Body of pancreas (tissue), 4 donors: ENCODE data around the gene ARAP2. TPM values are rescaled to one million over a fixed set of nuclear protein-coding genes. Genes with fewer than 3 reads are reported as not detected.

Source experiments
- ATAC-seq: fragments of 150-250 bp; one replicate; pipeline ENCODE4 v1.9.1; 2016
- DNase-seq, 4 donors: peaks; one replicate each; pipeline ENCODE4 v3.0.0-alpha.2; 2019
- H3K27ac ChIP-seq, 4 donors: fragments of 200-600 bp; sonication (generic); 1 replicate in 3 of 4; 2 replicates in 1 of 4; pipeline versions ENCODE4 v1.5.1 to v1.6.1; 2016 to 2019; ENCODE audit warnings: mild to moderate bottlenecking in 1 of 4, mixed read lengths in 1 of 4, moderate library complexity in 1 of 4
- H3K27me3 ChIP-seq, 2 donors: fragments of 200-600 bp; sonication (generic); one replicate each; pipeline ENCODE4 v1.6.0; 2016; ENCODE audit warnings: mild to moderate bottlenecking in 1 of 2
- H3K36me3 ChIP-seq, 2 donors: fragments of 200-600 bp; sonication (generic); replicated peaks in 1 of 2; 2 replicates each; pipeline ENCODE4 v1.5.1; 2016; ENCODE audit warnings: low read depth in 2 of 2; ENCODE audit not compliant: insufficient read depth in 1 of 2
- H3K4me1 ChIP-seq: fragments of 200-600 bp; sonication (generic); one replicate; pipeline ENCODE4 v1.6.0; 2016
- H3K4me3 ChIP-seq, 2 donors: fragments of 200-600 bp; sonication (generic); 1 replicate in 1 of 2; 2 replicates in 1 of 2; pipeline ENCODE4 v1.5.1; 2016 to 2019
- H3K9me3 ChIP-seq, 3 donors: fragments of 200-600 bp; sonication (generic); 1 replicate in 2 of 3; 2 replicates in 1 of 3; pipeline ENCODE4 v1.5.1; 2016
- CTCF ChIP-seq, 7 experiments: fragments of 450-650 bp in 4 of 7; fragments of 200-600 bp in 3 of 7; sonication (generic) in 3 of 7; IDR thresholded peaks; one replicate each; pipeline ENCODE4 v1.5.1; 2016 to 2019; ENCODE audit warnings: antibody characterized with exemption in 7 of 7
- POLR2A ChIP-seq, 3 donors: fragments of 450-650 bp; IDR thresholded peaks; one replicate each; pipeline ENCODE4 v1.6.1; 2016; ENCODE audit warnings: antibody characterized with exemption in 3 of 3, mild to moderate bottlenecking in 2 of 3
- WGBS, 2 donors: methylation state at CpG; one replicate each; pipeline ENCODE4 v1.1.5; 2017; 5-methylcytosine and 5-hydroxymethylcytosine counted together
- intact Hi-C: fragments of 100-400 bp; cut with DNase I; formaldehyde crosslinking; loops from one replicate; pipeline ENCODE4 v1.15.1; 2023
- total RNA-seq, 2 donors: library from RNA; depleted of rRNA; stranded (reverse); fragments of >200 nt; gene quantifications; one replicate each; pipeline ENCODE4 v1.1.0, GENCODE V29; 2016

ARAP2 gene
- total RNA-seq, 2 donors from 2014 or later: 12.5 to 14.3 TPM

- WGBS, 2 donors: 69 to 74% methylated on average over 2 of the region's 2 CpGs
- no peak for TF ChIP-seq POLR2A (IDR thresholded peaks at IDR 0.05)
- TF ChIP-seq CTCF (IDR thresholded peaks at IDR 0.05): no peak
- Histone ChIP-seq H3K36me3 (peaks cover 0 to 9% of the 10 kb centered on the region in 2 donors), H3K27ac (no peak overlapping the region), H3K4me3 (no peak overlapping the region), H3K27me3 (no peaks in the 10 kb centered on the region), H3K9me3 (no peaks in the 10 kb centered on the region), H3K4me1 (no peaks in the 10 kb centered on the region)
- no peak for DNase-seq
- no peak for ATAC-seq
- intact Hi-C loops: no loop called here
Observed at GRCh38 chr4:36165631-36166005, 78.7 kb downstream of the ARAP2 start.

GRCh38 chr4:36164900-36165630, 79.2 kb downstream of the ARAP2 start:
- peak in 3 of 4 donors; percentile 13 to 28 (median 28) for DNase-seq
- H3K4me1 ChIP-seq: no peaks in the 10 kb centered on the region
- no peaks in the 10 kb centered on the region for H3K27me3 ChIP-seq
- no peak overlapping the region for H3K4me3 ChIP-seq
- ATAC-seq: peak; percentile 60
- TF ChIP-seq CTCF (IDR thresholded peaks at IDR 0.05) (no peak), POLR2A (IDR thresholded peaks at IDR 0.05) (no peak)
- H3K36me3 ChIP-seq: peaks cover 0 to 9% of the 10 kb centered on the region in 2 donors
- no peaks in the 10 kb centered on the region for H3K9me3 ChIP-seq
- no peak overlapping the region for H3K27ac ChIP-seq
- intact Hi-C loops: no loop called here
- 84 to 86% methylated on average over 4 of the region's 4 CpGs for WGBS, 2 donors

GRCh38 chr4:36163198-36163597, 81.1 kb downstream of the ARAP2 start:
- H3K27me3 ChIP-seq: no peaks in the 10 kb centered on the region
- WGBS, 2 donors: 92 to 97% methylated on average over 3 of the region's 3 CpGs
- no peak overlapping the region for H3K4me3 ChIP-seq
- H3K4me1 ChIP-seq: no peaks in the 10 kb centered on the region
- intact Hi-C loops: no loop called here
- no peak overlapping the region for H3K27ac ChIP-seq
- H3K9me3 ChIP-seq: no peaks in the 10 kb centered on the region
- DNase-seq (no peak), ATAC-seq (no peak)
- H3K36me3 ChIP-seq: peaks cover 0 to 9% of the 10 kb centered on the region in 2 donors
- TF ChIP-seq CTCF (IDR thresholded peaks at IDR 0.05) (no peak), POLR2A (IDR thresholded peaks at IDR 0.05) (no peak)

GRCh38 chr4:36159208-36159607, 85.1 kb downstream of the ARAP2 start:
- H3K9me3 ChIP-seq: no peaks in the 10 kb centered on the region
- H3K27ac ChIP-seq: no peak overlapping the region
- no peaks in the 10 kb centered on the region for H3K4me1 ChIP-seq
- no peak for ATAC-seq
- no peak overlapping the region for H3K4me3 ChIP-seq
- intact Hi-C loops: no loop called here
- DNase-seq: no peak
- H3K27me3 ChIP-seq: no peaks in the 10 kb centered on the region
- WGBS, 2 donors: 82 to 87% methylated on average over 5 of the region's 5 CpGs
- peaks cover 0 to 11% of the 10 kb centered on the region in 2 donors for H3K36me3 ChIP-seq
- peak in 1 of 7 experiments; percentile 15 for TF ChIP-seq CTCF (IDR thresholded peaks at IDR 0.05)
- no peak for TF ChIP-seq POLR2A (IDR thresholded peaks at IDR 0.05)

GRCh38 chr4:36152735-36153134, 91.6 kb downstream of the ARAP2 start:
- 71 to 95% methylated on average over 1 of the region's 1 CpG for WGBS, 2 donors
- Histone ChIP-seq H3K36me3 (peaks cover 0 to 2% of the 10 kb centered on the region in 2 donors), H3K9me3 (no peaks in the 10 kb centered on the region), H3K27ac (no peak overlapping the region), H3K4me1 (no peaks in the 10 kb centered on the region), H3K4me3 (no peak overlapping the region), H3K27me3 (no peaks in the 10 kb centered on the region)
- DNase-seq (no peak), ATAC-seq (no peak)
- TF ChIP-seq CTCF (IDR thresholded peaks at IDR 0.05) (no peak), POLR2A (IDR thresholded peaks at IDR 0.05) (no peak)
- intact Hi-C loops: no loop called here
